Activated effector memory CD4-positive, alpha-beta T cell treated with Interleukin-2 at 50 U/mL for 16 hours (primary cell): ENCODE data around the gene KCNMA1.
"Not testable (repeated sequence)": the region's sequence is repeated elsewhere in the genome, so short reads cannot be mapped to it uniquely, and the experiment has no call there.

Experiments used
- DNase-seq: peaks from one replicate; pipeline ENCODE4 v3.0.0-alpha.2; 2020

KCNMA1 gene

GRCh38 chr10:77580482-77580881 is 57.1 kb downstream of the KCNMA1 start:
- DNase-seq = no peak

DNA sequence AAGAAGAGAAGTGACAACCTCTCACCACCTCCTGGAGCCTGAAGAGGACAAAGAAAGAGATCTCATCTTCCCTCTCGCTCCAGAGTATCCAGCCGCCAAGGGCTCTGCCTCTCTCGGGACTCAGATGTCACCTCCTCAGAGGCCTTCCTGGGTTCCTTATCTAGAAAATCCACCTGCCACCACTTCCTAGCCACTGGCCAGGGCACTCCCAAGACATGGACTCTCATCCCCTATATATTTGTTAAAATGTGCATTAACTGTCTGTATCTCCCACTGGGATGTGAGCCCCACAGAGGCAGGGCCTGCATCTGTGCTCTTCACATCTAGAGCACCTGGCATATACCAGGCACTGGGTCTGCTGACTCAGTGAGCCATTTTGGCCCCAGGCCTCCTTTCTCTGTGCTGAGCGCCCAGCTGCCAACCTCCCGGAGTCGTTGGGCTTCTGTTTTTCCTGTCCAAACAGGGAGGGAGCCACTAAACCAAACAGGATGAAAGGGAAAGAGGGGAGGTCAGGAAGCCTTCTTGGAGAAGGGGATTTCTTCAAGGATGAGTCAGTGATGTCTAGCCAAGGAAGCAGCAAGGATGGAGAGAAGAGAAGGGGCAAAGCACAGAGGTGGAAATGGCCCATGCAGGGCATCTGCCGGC is 58.9 kb downstream of the KCNMA1 start:
- DNase-seq = no peak

DNA sequence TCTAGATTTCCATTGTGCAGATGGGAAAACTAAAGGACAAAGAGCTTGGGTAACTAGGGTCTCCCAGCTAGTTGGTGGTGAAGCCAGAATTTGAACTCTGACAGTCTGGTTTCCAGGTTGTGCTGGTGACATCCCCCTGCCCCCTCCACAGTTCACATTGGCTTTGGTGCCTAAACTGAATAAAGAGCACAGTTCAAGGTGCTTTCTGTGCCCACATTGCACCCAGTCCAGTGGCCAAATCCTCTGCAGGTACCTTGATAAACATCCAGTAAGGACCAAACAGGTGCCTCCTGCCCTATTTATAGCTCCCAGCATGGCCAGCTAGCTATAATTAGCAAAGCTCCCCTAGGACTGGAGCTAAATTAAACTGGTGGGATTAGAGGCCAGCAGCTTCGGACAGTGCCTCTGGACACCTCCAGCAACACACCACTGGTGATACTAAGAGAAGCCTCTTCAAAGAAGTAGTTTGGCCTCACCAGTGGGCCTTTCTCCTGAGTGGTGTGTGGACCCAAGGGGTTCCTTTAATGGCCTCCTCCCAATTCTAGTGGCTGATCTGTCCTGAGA is 59.9 kb downstream of the KCNMA1 start:
- DNase-seq = no peak

GRCh38 chr10:77576444-77577032 is 61.1 kb downstream of the KCNMA1 start:
- no peak for DNase-seq

GRCh38 chr10:77576007-77576367 is 61.6 kb downstream of the KCNMA1 start:
- no peak for DNase-seq

DNA sequence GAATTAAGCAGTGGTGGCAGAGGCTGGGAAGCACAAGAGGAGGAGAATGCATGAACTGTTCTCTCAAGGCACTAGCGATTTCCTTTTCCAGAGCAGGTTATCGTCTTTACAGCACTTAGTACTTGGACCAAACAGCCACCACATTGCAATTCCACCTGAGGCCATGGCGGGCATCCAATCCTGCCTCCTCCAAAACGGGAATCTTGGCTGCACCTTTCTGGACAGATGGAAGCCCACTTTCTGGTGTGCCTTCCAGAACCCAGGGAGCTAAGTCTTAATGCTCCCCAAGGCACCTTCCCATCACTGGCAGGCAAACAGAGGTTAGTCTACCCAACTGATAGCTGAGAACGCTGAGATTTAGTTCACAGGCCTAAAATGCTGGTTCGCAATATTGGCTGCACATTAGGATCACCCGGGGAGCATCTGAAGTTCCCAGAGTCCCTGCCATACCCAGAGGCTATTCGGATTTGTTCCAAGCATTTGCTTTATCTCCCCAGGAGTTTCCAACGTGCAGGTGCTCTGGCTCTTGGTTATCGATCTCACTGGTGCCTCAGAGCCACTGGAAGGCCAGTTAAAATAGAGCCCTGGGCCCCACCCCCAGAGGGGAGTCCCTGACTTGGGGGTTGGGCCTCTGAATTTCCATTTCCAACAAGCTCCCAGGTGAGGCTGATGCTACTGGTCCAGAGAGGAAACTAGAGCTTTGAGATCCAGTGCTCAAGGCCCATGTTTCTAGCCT is 62.2 kb downstream of the KCNMA1 start:
- no peak for DNase-seq

DNA sequence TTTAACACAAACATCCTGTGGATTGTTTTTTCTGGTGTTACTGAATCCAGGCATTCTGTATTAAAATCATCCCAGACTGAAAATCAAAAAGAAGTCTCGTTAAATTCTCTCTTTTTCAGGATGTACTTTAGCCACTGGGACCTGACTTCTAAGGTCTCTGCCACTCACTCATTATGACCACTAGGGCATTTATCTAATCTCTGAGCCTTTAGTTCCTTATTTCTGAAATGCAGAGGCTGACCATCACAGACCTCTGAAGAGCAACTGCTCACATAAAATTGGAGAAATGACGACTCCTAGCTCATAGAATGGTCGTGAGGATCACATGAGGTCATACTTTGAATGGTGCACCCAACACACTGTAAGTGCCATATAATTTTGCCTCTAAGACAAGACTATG is 63.2 kb downstream of the KCNMA1 start:
- no peak for DNase-seq

DNA sequence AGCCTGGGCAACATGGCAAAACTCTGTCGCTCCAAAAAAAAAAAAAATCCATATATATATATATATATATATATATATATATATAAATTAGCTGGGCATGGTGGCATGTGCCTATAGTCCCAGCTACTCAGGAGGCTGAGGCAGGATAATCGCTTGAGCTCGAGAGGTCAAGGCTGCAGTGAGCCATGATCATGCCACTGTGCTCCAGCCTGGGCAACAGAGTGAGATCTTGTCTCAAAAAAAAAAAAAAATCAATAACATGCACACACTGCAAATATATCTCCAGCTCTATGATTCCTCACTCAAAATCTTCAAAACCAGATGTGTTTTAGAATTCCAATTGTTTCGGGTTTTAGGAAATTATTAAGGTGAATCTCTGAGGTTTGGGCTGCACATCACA is 65.1 kb downstream of the KCNMA1 start:
- DNase-seq = not testable (repeated sequence)

DNA sequence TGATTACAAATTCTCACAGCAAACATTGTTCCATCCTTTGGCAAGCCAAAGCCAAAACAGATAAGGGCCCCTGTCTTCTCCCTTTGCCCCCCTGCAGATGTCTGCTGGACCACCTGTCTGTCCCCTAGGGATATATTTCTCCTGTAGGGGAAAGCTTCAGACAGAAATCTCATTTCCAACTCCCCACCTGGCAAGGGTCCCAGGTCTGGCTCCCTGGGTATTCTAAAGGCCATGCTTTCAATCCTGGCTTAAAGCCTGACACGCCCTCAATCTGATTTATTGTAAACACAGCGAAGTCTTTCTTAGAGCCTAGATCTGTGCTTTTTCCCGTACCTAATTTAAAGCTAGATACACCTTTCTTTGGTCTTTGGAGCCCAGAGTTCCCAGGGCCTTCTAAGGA is 66.1 kb downstream of the KCNMA1 start:
- no peak for DNase-seq

- DNase-seq = no peak
Measured at GRCh38 chr10:77566914-77567566, 70.6 kb downstream of the KCNMA1 start.

- DNase-seq = no peak
Measured at GRCh38 chr10:77566236-77566635, 71.4 kb downstream of the KCNMA1 start.

DNA sequence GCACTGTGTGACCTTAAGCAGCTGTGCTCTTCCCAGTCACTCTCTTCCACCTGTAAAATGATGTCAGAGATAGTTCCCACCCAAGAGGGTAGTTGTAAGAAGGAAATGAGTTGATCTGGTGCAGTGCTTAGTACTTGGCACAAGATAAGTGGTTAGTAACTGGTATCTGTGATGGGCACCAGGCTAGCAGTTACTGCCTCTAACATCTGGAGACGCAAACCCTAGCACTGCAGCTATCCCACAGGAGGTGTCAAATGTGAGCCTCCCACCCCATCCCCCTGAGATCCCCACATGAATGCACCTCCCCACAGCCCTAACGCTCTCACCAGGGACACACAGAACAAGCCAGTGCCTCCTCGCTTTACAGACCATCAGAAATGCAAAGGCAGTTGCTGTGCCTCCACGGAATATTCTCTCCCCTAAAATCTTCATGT is 72.0 kb downstream of the KCNMA1 start:
- no peak for DNase-seq

- no peak for DNase-seq
Measured at GRCh38 chr10:77564731-77565589, 72.6 kb downstream of the KCNMA1 start.

DNA sequence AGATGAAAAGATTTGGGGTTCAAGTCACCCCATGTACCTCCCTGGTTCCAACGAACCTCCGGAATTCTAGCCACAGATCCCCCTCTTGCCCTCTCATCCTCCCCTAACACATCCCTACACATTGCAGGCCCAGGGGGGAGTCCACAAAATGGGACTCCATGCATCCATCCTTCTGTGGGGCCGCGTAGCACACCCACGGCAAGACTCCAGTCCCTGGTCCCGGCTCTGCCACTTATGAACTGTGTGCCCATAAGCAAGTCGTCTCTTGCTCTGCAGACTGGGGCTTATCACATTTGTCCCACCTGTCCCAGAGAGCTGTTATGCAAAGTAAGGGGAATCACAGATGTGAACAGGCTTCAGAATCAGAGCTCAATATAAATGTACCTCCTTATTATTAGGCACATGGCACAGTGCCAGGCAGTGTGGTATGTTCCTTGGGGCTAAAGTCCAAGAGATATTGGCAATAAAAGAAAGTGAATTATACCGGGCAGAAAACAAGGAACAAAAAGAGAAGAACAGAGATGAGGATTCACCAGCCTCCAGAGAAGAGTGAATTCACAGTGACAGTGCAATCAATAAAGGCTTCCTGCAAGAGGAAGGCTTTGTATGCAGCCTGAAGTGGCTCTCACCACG is 73.9 kb downstream of the KCNMA1 start:
- DNase-seq = no peak

- no peak for DNase-seq
Measured at GRCh38 chr10:77562742-77563141, 74.9 kb downstream of the KCNMA1 start.

DNA sequence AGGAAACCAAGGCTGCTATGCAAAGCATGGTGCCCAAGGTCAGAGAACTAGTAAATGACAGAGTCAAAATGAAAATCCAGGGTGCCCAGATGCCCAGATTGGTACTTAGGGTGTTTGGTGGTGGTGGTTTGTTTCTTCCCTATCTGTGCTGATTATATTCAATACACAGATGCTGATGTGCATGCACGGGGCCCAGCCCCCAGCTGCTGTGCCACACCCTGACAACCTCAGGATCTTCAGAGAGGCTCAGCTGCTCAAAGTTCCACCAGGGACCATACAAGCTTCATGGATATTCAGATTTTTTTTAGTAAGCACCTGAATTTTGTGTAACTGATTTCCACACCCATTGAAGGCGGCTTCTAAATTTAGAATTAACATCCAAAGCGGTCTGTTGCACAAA is 75.6 kb downstream of the KCNMA1 start:
- no peak for DNase-seq

GRCh38 chr10:77560471-77560870 is 77.1 kb downstream of the KCNMA1 start:
- no peak for DNase-seq

DNA sequence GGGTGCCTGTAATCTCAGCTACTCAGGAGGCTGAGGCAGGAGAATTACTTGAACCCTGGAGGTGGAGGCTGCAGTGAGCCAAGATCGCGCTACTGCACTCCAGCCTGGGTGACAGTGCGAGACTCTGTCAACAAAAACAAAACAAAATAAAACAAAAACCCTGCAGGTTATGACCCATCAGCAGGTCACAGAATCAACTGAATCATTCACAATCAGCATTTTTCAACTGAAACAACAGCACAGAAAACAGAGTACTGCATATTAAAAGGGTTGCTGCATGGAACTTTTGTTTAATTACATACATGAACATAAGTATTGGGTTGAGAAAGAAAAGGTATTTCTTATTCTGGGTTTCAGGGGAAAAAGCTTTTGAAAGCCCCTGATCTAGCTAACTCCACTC is 77.6 kb downstream of the KCNMA1 start:
- DNase-seq = no peak

- DNase-seq = no peak
Measured at GRCh38 chr10:77556990-77557601, 80.5 kb downstream of the KCNMA1 start.

- no peak for DNase-seq
Measured at GRCh38 chr10:77555591-77556212, 81.9 kb downstream of the KCNMA1 start.

DNA sequence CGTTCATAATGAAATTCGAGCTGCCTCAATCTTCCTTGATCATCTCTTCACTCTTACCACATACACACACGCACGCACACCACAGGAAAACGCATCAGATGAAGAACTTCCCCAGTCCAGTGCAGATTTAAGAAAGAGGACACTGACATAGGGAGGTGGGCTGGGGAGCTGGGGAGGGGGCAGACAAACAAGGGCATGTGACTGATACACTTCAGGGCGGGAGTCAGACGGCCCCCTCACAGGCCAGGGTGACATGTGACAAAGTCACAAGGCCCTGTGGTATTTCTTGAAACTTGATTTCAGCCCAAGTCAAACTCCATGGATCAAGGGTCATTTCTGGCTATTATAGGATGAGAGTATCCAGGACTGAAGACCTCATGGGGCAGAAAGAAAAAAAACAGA is 82.6 kb downstream of the KCNMA1 start:
- DNase-seq = no peak
